Nephron progenitor cell (in vitro differentiated cells): Measurements from ENCODE around the gene SF3B6.

Source experiments
- DNase-seq: peaks from one replicate; pipeline ENCODE4 v3.0.0; 2021
- H3K27ac Mint-ChIP-seq: 2 replicates; pipeline ENCODE4 v1.8.0; 2021; ENCODE audit warnings: mild to moderate bottlenecking, moderate library complexity, mixed read lengths
- H3K27me3 Mint-ChIP-seq: 2 replicates; pipeline ENCODE4 v1.8.0; 2021; ENCODE audit warnings: mild to moderate bottlenecking, low read depth, mixed read lengths; ENCODE audit not compliant: poor library complexity
- H3K36me3 Mint-ChIP-seq: 2 replicates; pipeline ENCODE4 v1.8.0; 2021; ENCODE audit warnings: low read depth, mixed read lengths
- H3K4me1 Mint-ChIP-seq: 2 replicates; pipeline ENCODE4 v1.8.0; 2021; ENCODE audit warnings: mixed read lengths
- H3K4me3 Mint-ChIP-seq: 2 replicates; pipeline ENCODE4 v1.8.0; 2021; ENCODE audit warnings: mild to moderate bottlenecking, moderate library complexity, mixed read lengths
- H3K9me3 Mint-ChIP-seq: 2 replicates; pipeline ENCODE4 v1.8.0; 2021; ENCODE audit warnings: mild to moderate bottlenecking, moderate library complexity, mixed read lengths
- TF ChIP-seq, protein P1 (sequence below): fragments of 200-600 bp; sonication (generic); IDR thresholded peaks from 2 replicates; pipeline ENCODE4 v1.5.0; 2021; ENCODE audit warnings: antibody characterized with exemption

Gene SF3B6

DNA sequence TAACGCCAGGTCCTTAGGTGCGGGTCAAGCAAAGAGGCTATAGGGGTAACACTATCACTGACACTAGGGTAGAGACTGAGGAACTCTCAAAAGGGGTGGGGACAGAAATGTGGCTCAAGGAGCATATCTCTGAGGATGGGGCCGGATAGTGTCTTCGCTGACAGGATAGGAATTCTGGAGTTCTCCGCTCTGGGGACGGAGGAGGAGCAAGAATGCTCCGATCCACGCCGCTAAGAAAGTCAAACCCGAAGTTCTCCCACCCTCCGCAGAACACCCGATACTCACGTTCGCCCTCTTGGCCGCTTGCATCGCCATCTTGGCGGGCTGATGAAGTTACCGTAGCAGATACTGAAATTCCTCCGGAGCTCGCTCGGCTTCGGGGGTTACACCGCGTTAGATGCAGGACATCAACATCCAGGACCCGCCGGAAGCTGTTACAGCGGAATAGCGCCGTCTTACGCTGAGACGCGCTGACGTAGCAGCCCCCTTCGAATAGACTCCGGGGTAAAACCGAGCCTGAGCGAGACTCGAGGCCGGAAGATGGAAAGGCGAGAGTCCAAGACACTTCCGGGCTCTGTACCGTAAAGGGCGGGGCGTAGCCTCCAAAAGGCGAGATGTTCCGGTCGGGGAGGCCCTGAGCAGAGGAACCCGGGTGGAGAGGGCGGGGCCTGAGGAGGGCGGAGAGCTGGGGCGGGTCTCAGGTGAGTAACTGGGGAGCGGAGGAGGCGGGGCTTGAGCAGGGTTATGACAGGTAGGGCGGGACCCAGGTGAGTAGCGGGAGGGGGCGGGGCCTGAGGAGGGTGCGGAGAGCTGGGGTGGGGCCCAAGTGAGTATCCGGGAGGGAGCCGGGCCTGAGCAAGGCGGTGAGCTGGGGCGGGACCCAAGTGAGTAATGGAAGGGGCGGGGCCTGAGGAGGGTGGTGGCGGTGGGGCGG is at the start of gene SF3B6:
Gene SF3B6, minus strand, starts transcription at position 412 of the 934 bp plus-strand sequence. Its CDS starts 97 bp downstream, at position 315.
- Mint-ChIP-seq H3K36me3 (peaks cover 42% of the 10 kb centered on the region), H3K27ac (peak within 1 kb of the TSS; percentile 99), H3K4me1 (peaks cover 28% of the 10 kb centered on the region), H3K9me3 (no peaks in the 10 kb centered on the region), H3K27me3 (peaks cover 6% of the 10 kb centered on the region), H3K4me3 (peak within 1 kb of the TSS; percentile 99)
- TF ChIP-seq, protein P1, sequence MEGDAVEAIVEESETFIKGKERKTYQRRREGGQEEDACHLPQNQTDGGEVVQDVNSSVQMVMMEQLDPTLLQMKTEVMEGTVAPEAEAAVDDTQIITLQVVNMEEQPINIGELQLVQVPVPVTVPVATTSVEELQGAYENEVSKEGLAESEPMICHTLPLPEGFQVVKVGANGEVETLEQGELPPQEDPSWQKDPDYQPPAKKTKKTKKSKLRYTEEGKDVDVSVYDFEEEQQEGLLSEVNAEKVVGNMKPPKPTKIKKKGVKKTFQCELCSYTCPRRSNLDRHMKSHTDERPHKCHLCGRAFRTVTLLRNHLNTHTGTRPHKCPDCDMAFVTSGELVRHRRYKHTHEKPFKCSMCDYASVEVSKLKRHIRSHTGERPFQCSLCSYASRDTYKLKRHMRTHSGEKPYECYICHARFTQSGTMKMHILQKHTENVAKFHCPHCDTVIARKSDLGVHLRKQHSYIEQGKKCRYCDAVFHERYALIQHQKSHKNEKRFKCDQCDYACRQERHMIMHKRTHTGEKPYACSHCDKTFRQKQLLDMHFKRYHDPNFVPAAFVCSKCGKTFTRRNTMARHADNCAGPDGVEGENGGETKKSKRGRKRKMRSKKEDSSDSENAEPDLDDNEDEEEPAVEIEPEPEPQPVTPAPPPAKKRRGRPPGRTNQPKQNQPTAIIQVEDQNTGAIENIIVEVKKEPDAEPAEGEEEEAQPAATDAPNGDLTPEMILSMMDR: no peak
- peak; percentile 98 for DNase-seq

DNA sequence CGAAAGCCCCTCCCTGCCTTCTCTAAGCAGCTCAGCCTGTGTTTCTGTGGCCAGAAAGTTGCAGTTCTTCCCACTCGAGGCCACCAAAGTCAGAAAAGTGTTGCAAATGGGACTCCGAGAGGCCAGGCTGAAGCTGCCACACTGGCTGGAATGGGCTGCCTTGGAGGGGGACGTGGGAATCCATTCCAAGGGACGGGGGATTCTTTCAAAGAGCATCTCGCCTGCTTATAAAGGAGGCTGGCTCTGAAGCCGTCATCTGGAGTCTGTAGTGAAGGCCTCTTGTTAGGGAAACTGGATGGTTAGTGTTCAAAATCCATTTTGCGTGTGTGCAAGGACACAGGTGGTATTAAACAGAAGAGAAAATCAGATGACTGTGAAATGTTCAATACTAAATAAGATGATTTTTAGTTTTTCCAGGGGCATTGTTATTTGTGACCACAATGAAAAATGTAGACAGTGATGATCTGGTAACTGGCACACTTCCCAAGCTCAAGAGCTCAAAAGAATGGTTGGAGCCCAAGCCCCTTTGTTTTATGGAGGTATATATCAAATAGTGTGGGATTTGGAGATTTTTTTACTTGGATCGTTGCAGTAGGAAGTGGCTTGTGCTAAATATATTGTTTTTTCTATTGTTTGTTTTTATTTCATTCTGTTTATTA is 47.9 kb upstream of the SF3B6 start:
- Mint-ChIP-seq H3K27ac (peak overlapping the region; percentile 94), H3K36me3 (peaks cover 37% of the 10 kb centered on the region), H3K4me3 (peak overlapping the region; percentile 88), H3K9me3 (peaks cover 9% of the 10 kb centered on the region), H3K4me1 (peaks cover 22% of the 10 kb centered on the region), H3K27me3 (no peaks in the 10 kb centered on the region)
- TF ChIP-seq, protein P1: no peak
- no peak for DNase-seq

DNA sequence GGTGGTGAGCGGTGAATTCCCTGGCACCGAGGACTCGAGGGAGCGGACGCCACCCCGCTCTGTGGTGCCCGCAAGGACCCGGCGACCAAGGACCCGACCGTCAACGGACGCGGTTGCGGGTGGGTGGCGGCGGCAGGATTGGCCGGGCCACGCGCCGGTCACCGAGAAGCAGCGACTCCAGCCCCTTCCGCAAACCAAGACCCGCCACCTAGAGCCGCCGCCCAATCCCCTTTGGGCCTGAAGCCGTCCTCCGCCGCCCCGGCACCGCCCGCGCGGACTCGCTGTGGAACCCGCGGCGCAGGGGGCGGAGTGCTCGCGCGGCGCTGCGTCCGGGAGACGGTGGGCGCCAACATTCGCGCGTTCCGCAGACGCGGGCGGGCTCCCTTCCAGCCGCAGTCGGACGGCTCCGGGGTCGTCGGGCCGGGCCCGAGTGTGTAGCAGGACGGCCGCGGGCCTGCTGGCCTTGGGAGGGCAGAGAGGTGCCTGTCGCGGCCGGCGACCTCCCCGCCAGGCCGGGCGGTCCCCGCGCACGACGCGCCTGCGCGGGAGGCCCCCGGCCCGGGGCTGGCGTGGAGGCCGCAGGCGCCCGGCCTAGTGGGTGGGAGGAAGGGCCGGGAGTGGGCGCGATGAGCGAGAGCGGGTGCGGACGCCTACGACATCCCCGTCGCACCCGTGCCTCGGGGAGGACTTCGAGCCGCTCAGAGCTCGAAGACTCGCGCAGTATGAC is 47.2 kb upstream of the SF3B6 start, which contains the start of the genes FAM228B and PFN4:
Gene FAM228B, plus strand, starts transcription at position 275 of the 727 bp plus-strand sequence. CDS start 893 bp downstream, outside the sequence.
Gene PFN4, minus strand, starts transcription at position 140 of the 727 bp plus-strand sequence. CDS start 799 bp downstream, outside the sequence.
- peaks cover 9% of the 10 kb centered on the region for H3K9me3 Mint-ChIP-seq
- no peaks in the 10 kb centered on the region for H3K27me3 Mint-ChIP-seq
- H3K4me3 Mint-ChIP-seq: peak within 1 kb of the TSS; percentile 88
- TF ChIP-seq, protein P1: no peak
- peaks cover 30% of the 10 kb centered on the region for H3K36me3 Mint-ChIP-seq
- H3K27ac Mint-ChIP-seq: peak within 1 kb of the TSS; percentile 94
- DNase-seq: peak; percentile 83
- peaks cover 19% of the 10 kb centered on the region for H3K4me1 Mint-ChIP-seq

DNA sequence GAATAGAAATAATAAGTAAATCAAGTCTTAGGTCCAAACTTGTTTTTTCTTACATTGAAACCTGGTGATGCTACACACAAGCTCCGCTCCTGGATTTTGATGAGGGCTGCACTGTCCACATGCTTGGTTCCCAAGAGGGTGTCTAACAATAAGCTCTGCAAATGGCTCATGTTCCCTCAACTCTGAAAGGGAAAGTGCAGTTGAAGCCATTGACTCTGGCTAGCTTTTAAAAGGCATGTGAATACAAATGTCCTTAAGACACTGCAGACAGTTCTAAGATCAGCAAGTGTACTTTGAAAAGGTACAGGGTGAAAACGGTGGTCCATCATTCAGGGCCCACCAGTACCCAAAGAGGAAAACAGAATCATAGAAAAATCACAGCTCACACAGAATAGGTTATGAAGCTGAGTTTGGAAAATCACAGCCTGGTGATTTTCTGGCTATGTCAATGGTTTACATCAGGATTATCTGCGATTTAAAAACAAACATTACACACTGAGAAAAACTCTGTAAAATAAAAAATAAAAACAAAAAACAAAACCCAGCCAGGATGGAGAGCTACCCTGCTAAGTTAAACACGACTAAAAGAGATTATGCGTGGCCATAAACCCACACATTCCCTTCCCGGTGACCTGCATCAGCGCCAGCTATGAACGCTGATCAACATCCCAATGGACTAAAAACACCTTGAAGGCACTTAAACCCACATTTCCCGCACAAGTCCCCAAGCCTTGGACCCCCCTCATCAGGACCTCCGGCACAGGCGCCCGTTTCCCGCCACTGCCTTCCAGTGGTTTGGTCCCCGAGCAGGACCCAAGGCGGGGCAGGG is 46.5 kb upstream of the SF3B6 start:
- Mint-ChIP-seq H3K4me3 (peak overlapping the region; percentile 85), H3K27ac (no peak overlapping the region)

More for the DNA sequence above, 46.5 kb upstream of the SF3B6 start:
- peaks cover 19% of the 10 kb centered on the region for H3K4me1 Mint-ChIP-seq
- no peak for DNase-seq
- peaks cover 5% of the 10 kb centered on the region for H3K9me3 Mint-ChIP-seq
- TF ChIP-seq, protein P1: no peak
- no peaks in the 10 kb centered on the region for H3K27me3 Mint-ChIP-seq
- H3K36me3 Mint-ChIP-seq: peaks cover 22% of the 10 kb centered on the region
